ENCODE data around the gene PPIG. TPM values are rescaled to one million over a fixed set of nuclear protein-coding genes. Genes with fewer than 3 reads are reported as not detected.
"Not testable (repeated sequence)": the region's sequence is repeated elsewhere in the genome, so short reads cannot be mapped to it uniquely, and the experiment has no call there.

Gene PPIG
- total RNA-seq, 6 experiments from 2014 or later, result 36.5 to 40.3 (median 38.3) TPM

DNA sequence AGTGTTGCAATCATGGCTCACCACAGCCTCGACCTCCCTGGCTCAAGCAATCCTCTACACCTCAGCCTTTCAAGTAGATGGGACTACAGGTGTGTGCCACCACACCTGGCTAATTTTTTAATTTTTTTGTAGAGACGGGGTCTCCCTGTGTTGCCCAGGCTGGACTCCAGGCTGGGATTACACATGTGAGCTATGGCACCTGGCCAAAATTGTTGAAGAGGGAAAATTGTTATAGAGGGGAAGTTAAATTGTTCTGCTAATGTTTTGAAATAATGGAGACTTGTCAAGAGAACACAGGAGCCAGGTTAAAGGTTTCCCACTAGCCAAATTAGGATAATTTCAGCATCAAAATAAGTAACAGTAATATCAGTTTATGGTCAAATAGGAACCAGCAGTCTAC lies 25.1 kb downstream of the PPIG start:
- no peak for DNase-seq
- Mint-ChIP-seq H3K27me3 (ENCODE audit: insufficient read depth) (no peaks in the 10 kb centered on the region; the same call in 1 of the 2 replicates), H3K4me1 (ENCODE audit: low read depth) (no peaks in the 10 kb centered on the region), H3K9me3 (no peaks in the 10 kb centered on the region), H3K36me3 (ENCODE audit: low read depth) (peaks cover 40% of the 10 kb centered on the region), H3K27ac (no peak overlapping the region), H3K4me3 (no peak overlapping the region)
- TF ChIP-seq, protein P1, sequence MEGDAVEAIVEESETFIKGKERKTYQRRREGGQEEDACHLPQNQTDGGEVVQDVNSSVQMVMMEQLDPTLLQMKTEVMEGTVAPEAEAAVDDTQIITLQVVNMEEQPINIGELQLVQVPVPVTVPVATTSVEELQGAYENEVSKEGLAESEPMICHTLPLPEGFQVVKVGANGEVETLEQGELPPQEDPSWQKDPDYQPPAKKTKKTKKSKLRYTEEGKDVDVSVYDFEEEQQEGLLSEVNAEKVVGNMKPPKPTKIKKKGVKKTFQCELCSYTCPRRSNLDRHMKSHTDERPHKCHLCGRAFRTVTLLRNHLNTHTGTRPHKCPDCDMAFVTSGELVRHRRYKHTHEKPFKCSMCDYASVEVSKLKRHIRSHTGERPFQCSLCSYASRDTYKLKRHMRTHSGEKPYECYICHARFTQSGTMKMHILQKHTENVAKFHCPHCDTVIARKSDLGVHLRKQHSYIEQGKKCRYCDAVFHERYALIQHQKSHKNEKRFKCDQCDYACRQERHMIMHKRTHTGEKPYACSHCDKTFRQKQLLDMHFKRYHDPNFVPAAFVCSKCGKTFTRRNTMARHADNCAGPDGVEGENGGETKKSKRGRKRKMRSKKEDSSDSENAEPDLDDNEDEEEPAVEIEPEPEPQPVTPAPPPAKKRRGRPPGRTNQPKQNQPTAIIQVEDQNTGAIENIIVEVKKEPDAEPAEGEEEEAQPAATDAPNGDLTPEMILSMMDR (IDR thresholded peaks at IDR 0.05), result no peak

DNA sequence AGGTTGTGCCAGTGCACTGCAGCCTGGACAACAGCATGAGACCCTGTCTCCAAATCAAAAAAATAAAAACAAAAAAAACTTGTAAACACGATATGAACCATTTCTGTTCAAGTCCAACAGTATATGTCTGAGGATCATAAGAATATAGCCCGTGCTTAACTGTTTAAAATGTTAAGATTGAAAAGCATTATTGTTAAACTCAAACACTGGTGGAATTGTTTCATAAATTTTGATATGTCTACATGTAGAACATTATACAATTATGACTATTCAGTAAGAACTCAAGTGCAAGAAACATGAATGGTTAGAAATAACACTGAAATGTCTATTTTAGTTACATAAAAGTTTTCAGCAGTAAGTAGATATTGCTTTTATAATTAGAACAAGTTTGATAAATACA lies 29.7 kb downstream of the PPIG start:
- TF ChIP-seq, protein P1 (IDR thresholded peaks at IDR 0.05), result no peak
- H3K9me3 Mint-ChIP-seq, result peaks cover 12% of the 10 kb centered on the region
- no peaks in the 10 kb centered on the region; the same call in 1 of the 2 replicates for H3K27me3 Mint-ChIP-seq (ENCODE audit: insufficient read depth)
- peaks cover 79% of the 10 kb centered on the region for H3K36me3 Mint-ChIP-seq (ENCODE audit: low read depth)
- no peak overlapping the region for H3K4me3 Mint-ChIP-seq
- DNase-seq, result no peak
- H3K4me1 Mint-ChIP-seq (ENCODE audit: low read depth), result no peaks in the 10 kb centered on the region
- H3K27ac Mint-ChIP-seq, result no peak overlapping the region

- not testable (repeated sequence) for H3K27me3 Mint-ChIP-seq (ENCODE audit: insufficient read depth); DNase-seq; H3K4me3 Mint-ChIP-seq; H3K27ac Mint-ChIP-seq
- peaks cover 13% of the 10 kb centered on the region for H3K4me1 Mint-ChIP-seq (ENCODE audit: low read depth)
- H3K36me3 Mint-ChIP-seq (ENCODE audit: low read depth), result peaks cover 76% of the 10 kb centered on the region
- peaks cover 12% of the 10 kb centered on the region for H3K9me3 Mint-ChIP-seq
Observed at GRCh38 chr2:169615982-169616381, 31.8 kb downstream of the PPIG start.

DNA sequence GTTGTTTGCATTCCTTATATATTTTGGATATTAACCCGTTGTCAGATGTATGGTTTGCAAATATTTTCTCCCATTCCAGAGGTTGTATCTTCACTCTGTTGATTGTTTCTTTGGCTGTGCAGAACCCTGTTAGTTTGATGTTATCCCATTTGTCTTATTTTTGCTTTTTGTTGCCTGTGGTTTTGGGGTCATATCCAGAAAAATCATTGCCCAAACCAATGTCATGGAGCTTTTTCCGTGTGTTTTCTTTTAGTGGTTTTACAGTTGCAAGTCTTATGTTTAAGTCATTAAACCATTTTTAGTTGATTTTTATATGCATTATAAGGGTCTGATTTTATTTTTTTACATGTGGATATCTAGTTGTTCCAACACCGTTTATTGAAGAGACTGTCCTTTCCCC lies 35.8 kb downstream of the PPIG start:
- H3K4me1 Mint-ChIP-seq (ENCODE audit: low read depth), result peaks cover 13% of the 10 kb centered on the region
- TF ChIP-seq, protein P1 (IDR thresholded peaks at IDR 0.05), result no peak
- H3K4me3 Mint-ChIP-seq, result no peak overlapping the region
- no peak for DNase-seq
- H3K27ac Mint-ChIP-seq, result peak overlapping the region; percentile 35; the same call in 1 of the 2 replicates
- H3K9me3 Mint-ChIP-seq, result peaks cover 12% of the 10 kb centered on the region
- no peaks in the 10 kb centered on the region for H3K27me3 Mint-ChIP-seq (ENCODE audit: insufficient read depth)
- H3K36me3 Mint-ChIP-seq (ENCODE audit: low read depth), result peaks cover 58% of the 10 kb centered on the region

GRCh38 chr2:169620509-169620908 lies 36.4 kb downstream of the PPIG start:
- H3K27me3 Mint-ChIP-seq (ENCODE audit: insufficient read depth), result no peaks in the 10 kb centered on the region

GRCh38 chr2:169623235-169623634 lies 39.1 kb downstream of the PPIG start:
- no peak for DNase-seq
- no peak overlapping the region for H3K27ac Mint-ChIP-seq
- no peak overlapping the region for H3K4me3 Mint-ChIP-seq
- TF ChIP-seq, protein P1 (IDR thresholded peaks at IDR 0.05), result no peak
- H3K9me3 Mint-ChIP-seq, result no peaks in the 10 kb centered on the region
- peaks cover 33% of the 10 kb centered on the region for H3K36me3 Mint-ChIP-seq (ENCODE audit: low read depth)
- no peaks in the 10 kb centered on the region; the same call in 1 of the 2 replicates for H3K27me3 Mint-ChIP-seq (ENCODE audit: insufficient read depth)
- peaks cover 13% of the 10 kb centered on the region for H3K4me1 Mint-ChIP-seq (ENCODE audit: low read depth)

More at GRCh38 chr2:169620509-169620908, 36.4 kb downstream of the PPIG start:
- peaks cover 57% of the 10 kb centered on the region for H3K36me3 Mint-ChIP-seq (ENCODE audit: low read depth)
- H3K4me3 Mint-ChIP-seq, result no peak overlapping the region
- TF ChIP-seq, protein P1 (IDR thresholded peaks at IDR 0.05), result no peak
- H3K9me3 Mint-ChIP-seq, result peaks cover 12% of the 10 kb centered on the region
- H3K27ac Mint-ChIP-seq, result no peak overlapping the region
- DNase-seq, result no peak
- peaks cover 13% of the 10 kb centered on the region for H3K4me1 Mint-ChIP-seq (ENCODE audit: low read depth)

Data from HFFc6 (cell line).